SK-N-SH treated with all-trans-retinoic acid at 6 μM for 48 hours (cell line): Measurements from ENCODE around the gene CACNA1G.

Experiments used
- ATAC-seq: fragments of 200-7000 bp; cut with Tn5 transposase; 3 replicates; pipeline ENCODE4 v1.9.1; 2020; ENCODE audit warnings: mild to moderate bottlenecking, moderate library complexity
- ARNTL ChIP-seq: fragments of 450-650 bp; formaldehyde crosslinking; IDR thresholded peaks from 2 replicates; pipeline ENCODE4 v1.5.0; 2020; ENCODE audit warnings: low read depth, mild to moderate bottlenecking, moderate library complexity, borderline replicate concordance
- BACH2 ChIP-seq: fragments of 250-450 bp; sonication (Bioruptor Pico); IDR thresholded peaks from 2 replicates; pipeline ENCODE4 v1.9.0; 2021; ENCODE audit warnings: mild to moderate bottlenecking, borderline replicate concordance
- CSDC2 ChIP-seq: fragments of 250-450 bp; sonication (Bioruptor Pico); IDR thresholded peaks from 2 replicates; pipeline ENCODE4 v1.5.0; 2020; ENCODE audit warnings: mild to moderate bottlenecking, moderate library complexity
- CSRNP3 ChIP-seq: fragments of 250-450 bp; sonication (Bioruptor Pico); IDR thresholded peaks from 2 replicates; pipeline ENCODE4 v1.5.1; 2021; ENCODE audit warnings: mild to moderate bottlenecking, moderate library complexity
- ESRRG ChIP-seq: fragments of 250-450 bp; sonication (Bioruptor Pico); IDR thresholded peaks from 2 replicates; pipeline ENCODE4 v1.6.1; 2021; ENCODE audit warnings: mild to moderate bottlenecking
- GLIS3 ChIP-seq: fragments of 250-450 bp; sonication (Bioruptor Pico); IDR thresholded peaks from 2 replicates; pipeline ENCODE4 v1.5.0; 2020; ENCODE audit warnings: mild to moderate bottlenecking, moderate library complexity
- ISL1 ChIP-seq: fragments of 250-450 bp; sonication (Bioruptor Pico); IDR thresholded peaks from 2 replicates; pipeline ENCODE4 v2.1.2; 2022; ENCODE audit warnings: mild to moderate bottlenecking, moderate library complexity
- OSR1 ChIP-seq: fragments of 250-450 bp; sonication (Bioruptor Pico); IDR thresholded peaks from 2 replicates; pipeline ENCODE4 v1.8.0; 2022; ENCODE audit warnings: moderate library complexity, mild to moderate bottlenecking, inconsistent platforms
- POU6F1 ChIP-seq: fragments of 250-450 bp; sonication (Bioruptor Pico); IDR thresholded peaks from 2 replicates; pipeline ENCODE4 v1.8.0; 2021; ENCODE audit warnings: low read depth, mild to moderate bottlenecking, moderate library complexity, borderline replicate concordance
- PPARA ChIP-seq: fragments of 250-450 bp; sonication (Bioruptor Pico); IDR thresholded peaks from 2 replicates; pipeline ENCODE4 v1.5.0; 2020; ENCODE audit warnings: mild to moderate bottlenecking, borderline replicate concordance
- RARB ChIP-seq: fragments of 250-450 bp; sonication (Bioruptor Pico); IDR thresholded peaks from 2 replicates; pipeline ENCODE4 v1.8.0; 2021; ENCODE audit warnings: mild to moderate bottlenecking, moderate library complexity
- SNAI2 ChIP-seq: fragments of 250-450 bp; sonication (Bioruptor Pico); IDR thresholded peaks from 2 replicates; pipeline ENCODE4 v1.5.0; 2020; ENCODE audit warnings: mild to moderate bottlenecking, moderate library complexity
- TCF4 ChIP-seq: fragments of 250-450 bp; sonication (Bioruptor Pico); IDR thresholded peaks from 2 replicates; pipeline ENCODE4 v1.8.0; 2021; ENCODE audit warnings: mild to moderate bottlenecking, moderate library complexity, borderline replicate concordance
- TOX ChIP-seq: fragments of 250-450 bp; sonication (Bioruptor Pico); IDR thresholded peaks from 2 replicates; pipeline ENCODE4 v1.8.0; 2021; ENCODE audit warnings: mild to moderate bottlenecking, moderate library complexity, borderline replicate concordance
- TSHZ2 ChIP-seq: fragments of 250-450 bp; sonication (Bioruptor Pico); IDR thresholded peaks from 2 replicates; pipeline ENCODE4 v1.5.0; 2020; ENCODE audit warnings: mild to moderate bottlenecking, moderate library complexity
- ZC3H10 ChIP-seq: fragments of 250-450 bp; sonication (Bioruptor Pico); IDR thresholded peaks from 2 replicates; pipeline ENCODE4 v1.5.1; 2021; ENCODE audit warnings: mild to moderate bottlenecking, moderate library complexity
- ZFP3 ChIP-seq: fragments of 250-450 bp; sonication (Bioruptor Pico); IDR thresholded peaks from 2 replicates; pipeline ENCODE4 v1.5.0; 2020; ENCODE audit warnings: mild to moderate bottlenecking, moderate library complexity
- ZFP30 ChIP-seq: fragments of 450-650 bp; formaldehyde crosslinking; IDR thresholded peaks from 2 replicates; pipeline ENCODE4 v1.5.0; 2022; ENCODE audit warnings: mild to moderate bottlenecking, moderate library complexity
- ZNF70 ChIP-seq: fragments of 450-650 bp; formaldehyde crosslinking; IDR thresholded peaks from 2 replicates; pipeline ENCODE4 v1.5.0; 2020; ENCODE audit warnings: mild to moderate bottlenecking, moderate library complexity
- ZNF8 ChIP-seq: fragments of 450-650 bp; formaldehyde crosslinking; IDR thresholded peaks from 2 replicates; pipeline ENCODE4 v1.5.0; 2020; ENCODE audit warnings: mild to moderate bottlenecking, moderate library complexity
- TF ChIP-seq, protein P1 (sequence below): fragments of 250-450 bp; sonication (Bioruptor Pico); IDR thresholded peaks from 2 replicates; pipeline ENCODE4 v1.5.1; 2020; ENCODE audit warnings: low read depth, mild to moderate bottlenecking, moderate library complexity
- TF ChIP-seq, protein P2 (sequence below): fragments of 250-450 bp; sonication (Bioruptor Pico); IDR thresholded peaks from 2 replicates; pipeline ENCODE4 v1.8.0; 2020; ENCODE audit warnings: mild to moderate bottlenecking, moderate library complexity, borderline replicate concordance

CACNA1G gene

DNA sequence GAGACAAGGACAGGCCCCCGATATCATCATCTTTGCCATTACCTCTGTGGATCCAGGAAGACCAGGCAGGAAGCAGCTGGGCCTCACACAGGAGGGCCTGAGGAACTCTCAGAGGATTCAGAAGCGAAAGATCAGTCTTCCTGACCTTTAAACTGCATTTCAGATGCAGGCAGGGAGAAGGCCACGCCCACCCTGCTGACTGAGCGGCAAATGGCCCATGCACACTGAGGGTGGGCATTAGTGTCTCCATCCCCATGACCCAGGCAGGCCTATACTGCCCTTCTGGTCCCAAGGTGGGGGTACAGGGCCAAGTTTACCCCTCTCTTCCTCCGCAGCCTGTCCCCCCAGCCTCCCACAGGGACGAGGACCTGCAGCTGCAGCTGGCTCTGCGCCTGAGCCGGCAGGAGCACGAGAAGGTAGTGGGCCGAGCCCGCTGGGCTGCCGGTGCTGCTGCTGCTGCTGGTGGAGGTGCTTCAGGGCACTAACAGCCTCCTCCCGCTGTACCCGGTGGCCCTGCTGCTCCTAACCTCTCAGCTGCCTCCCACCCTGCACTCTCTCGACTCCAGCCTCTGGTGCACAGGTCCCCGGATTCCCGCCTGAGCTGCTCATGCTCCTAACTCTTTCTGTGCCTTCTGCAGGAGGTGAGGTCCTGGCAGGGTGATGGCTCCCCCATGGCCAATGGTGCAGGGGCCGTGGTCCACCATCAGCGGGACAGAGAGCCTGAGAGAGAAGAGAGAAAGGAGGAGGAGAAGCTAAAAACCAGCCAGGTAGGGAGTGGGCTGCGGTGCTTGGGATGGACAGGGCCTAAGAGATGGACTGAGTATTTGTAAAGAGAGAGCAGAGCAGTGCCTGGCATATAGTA is 21.7 kb upstream of the CACNA1G start:
- TF ChIP-seq BACH2 (CRISPR knock-in tag) (no peak), TSHZ2 (CRISPR knock-in tag) (no peak), TCF4 (no peak), CSRNP3 (CRISPR knock-in tag) (no peak), PPARA (CRISPR knock-in tag) (no peak), OSR1 (no peak), ZNF70 (CRISPR knock-in tag) (no peak), ESRRG (no peak), CSDC2 (CRISPR knock-in tag) (no peak), TOX (CRISPR knock-in tag) (no peak), GLIS3 (CRISPR knock-in tag) (no peak), SNAI2 (CRISPR knock-in tag) (no peak), ARNTL (CRISPR knock-in tag) (no peak)
- TF ChIP-seq, protein P1, sequence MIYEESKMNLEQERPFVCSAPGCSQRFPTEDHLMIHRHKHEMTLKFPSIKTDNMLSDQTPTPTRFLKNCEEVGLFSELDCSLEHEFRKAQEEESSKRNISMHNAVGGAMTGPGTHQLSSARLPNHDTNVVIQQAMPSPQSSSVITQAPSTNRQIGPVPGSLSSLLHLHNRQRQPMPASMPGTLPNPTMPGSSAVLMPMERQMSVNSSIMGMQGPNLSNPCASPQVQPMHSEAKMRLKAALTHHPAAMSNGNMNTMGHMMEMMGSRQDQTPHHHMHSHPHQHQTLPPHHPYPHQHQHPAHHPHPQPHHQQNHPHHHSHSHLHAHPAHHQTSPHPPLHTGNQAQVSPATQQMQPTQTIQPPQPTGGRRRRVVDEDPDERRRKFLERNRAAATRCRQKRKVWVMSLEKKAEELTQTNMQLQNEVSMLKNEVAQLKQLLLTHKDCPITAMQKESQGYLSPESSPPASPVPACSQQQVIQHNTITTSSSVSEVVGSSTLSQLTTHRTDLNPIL = no peak
- TF ChIP-seq, protein P2, sequence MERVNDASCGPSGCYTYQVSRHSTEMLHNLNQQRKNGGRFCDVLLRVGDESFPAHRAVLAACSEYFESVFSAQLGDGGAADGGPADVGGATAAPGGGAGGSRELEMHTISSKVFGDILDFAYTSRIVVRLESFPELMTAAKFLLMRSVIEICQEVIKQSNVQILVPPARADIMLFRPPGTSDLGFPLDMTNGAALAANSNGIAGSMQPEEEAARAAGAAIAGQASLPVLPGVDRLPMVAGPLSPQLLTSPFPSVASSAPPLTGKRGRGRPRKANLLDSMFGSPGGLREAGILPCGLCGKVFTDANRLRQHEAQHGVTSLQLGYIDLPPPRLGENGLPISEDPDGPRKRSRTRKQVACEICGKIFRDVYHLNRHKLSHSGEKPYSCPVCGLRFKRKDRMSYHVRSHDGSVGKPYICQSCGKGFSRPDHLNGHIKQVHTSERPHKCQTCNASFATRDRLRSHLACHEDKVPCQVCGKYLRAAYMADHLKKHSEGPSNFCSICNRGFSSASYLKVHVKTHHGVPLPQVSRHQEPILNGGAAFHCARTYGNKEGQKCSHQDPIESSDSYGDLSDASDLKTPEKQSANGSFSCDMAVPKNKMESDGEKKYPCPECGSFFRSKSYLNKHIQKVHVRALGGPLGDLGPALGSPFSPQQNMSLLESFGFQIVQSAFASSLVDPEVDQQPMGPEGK (CRISPR knock-in tag) = no peak
- TF ChIP-seq, all 23 proteins: peak for 0
- no peak for ATAC-seq

DNA sequence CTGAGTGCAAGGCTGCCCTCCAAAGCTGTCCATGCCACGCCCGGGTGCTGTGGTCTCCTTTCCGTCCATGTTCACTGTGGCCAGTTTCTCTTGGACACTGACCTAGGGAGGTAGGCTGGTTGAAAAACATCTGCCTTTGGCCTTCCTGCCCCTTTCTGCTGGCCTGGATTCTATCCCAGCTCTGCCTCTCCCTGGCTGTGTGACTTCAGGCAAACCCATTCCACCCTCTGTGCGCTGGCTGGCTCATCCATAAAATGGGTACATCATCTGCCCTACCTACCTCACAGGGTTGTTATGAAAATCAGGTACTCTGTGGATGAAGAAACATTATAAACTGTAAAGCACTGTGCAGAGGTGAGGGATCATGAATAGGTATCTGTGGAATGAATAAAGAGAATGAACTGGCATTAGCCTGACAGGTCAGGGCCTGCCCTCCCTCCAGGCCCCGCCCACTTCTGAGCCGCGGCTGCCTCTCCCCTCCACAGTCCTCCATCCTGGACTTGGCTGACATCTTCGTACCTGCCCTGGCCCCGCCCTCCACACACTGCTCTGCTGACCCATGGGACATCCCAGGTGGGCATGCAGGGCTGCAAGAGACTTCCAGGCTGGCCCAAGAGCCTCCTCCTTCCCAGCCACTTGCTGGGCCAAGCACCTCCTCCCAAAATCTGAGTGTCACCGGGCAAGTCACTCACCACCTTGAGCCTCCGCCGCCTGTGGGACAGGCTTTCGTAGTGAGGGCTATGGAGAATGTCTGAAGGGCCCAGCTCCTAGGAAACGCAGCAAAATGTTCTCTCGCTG is 20.6 kb upstream of the CACNA1G start:
- ATAC-seq = no peak
- TF ChIP-seq ZNF70 (CRISPR knock-in tag) = no peak
- TF ChIP-seq CSRNP3 (CRISPR knock-in tag) = no peak
- TF ChIP-seq ZFP30 (CRISPR knock-in tag) = no peak
- TF ChIP-seq BACH2 (CRISPR knock-in tag) = no peak
- no peak for TF ChIP-seq ZNF8 (CRISPR knock-in tag)
- no peak for TF ChIP-seq OSR1
- no peak for TF ChIP-seq ZFP3 (CRISPR knock-in tag)
- no peak for TF ChIP-seq SNAI2 (CRISPR knock-in tag)
- no peak for TF ChIP-seq TCF4
- TF ChIP-seq ISL1 (CRISPR knock-in tag) = no peak
- TF ChIP-seq RARB (CRISPR knock-in tag) = no peak
- TF ChIP-seq POU6F1 = no peak
- TF ChIP-seq ARNTL (CRISPR knock-in tag) = no peak
- no peak for TF ChIP-seq ZC3H10
- no peak for TF ChIP-seq TOX (CRISPR knock-in tag)
